NCI-H226 (cell line): Measurements from ENCODE around the gene GJA3.

ENCODE experiments used
- DNase-seq: peaks from one replicate; pipeline ENCODE4 v3.0.0-alpha.2; 2015

GJA3 gene

DNA sequence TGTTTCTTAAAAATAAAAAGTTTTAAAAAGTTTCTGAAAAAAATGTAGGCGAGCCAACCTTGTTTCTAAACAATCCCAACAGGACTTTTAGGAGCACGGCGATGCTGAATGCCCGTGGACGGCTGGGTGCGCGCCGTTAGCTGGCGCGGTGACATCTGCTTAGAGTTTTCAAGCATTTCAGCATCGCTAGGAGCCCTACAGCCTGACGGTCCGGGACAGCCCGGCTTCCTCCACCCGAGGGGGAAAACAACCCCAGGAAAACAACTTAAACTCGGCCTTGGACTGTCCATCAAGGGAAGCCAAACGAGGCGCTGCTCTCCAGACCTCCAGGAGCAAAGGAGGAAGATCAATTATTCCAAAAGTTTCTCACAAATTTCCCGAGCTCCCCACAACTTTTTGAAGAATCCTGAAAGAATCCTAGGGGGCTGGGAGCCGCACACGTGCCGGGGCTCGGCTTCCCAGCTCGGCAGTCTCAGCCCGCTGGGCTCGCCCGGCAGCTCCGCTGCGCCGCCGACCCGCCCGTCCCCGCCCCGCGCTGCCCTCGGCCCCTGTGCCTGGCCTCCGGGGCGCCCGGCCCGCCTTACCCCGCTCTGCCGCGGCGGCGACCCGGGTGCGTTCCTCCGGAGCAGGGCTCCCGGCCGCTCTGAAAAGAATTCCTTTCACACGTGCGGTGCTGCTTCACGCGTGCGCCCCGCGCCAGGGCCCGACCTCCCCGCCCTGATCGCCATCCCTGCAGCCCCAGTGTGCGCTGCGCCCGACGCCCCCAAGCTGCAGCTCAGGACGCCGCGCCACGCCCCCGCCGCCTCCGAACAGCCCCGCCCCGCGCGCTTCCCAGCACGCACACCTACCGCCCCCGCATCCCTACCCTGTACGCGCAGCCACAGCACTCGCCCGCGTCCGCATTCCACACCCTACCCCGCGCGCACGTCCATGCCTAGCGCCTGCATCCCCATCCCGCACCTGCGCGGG is at the start of gene GJA3:
TSS of gene GJA3 (minus strand) at position 747 of the 969 bp plus-strand sequence. CDS start 17,764 bp downstream, outside the sequence.
- DNase-seq, result peak; percentile 9

- no peak for DNase-seq
Measured at GRCh38 chr13:20209948-20210347, 49.1 kb upstream of the GJA3 start.

DNA sequence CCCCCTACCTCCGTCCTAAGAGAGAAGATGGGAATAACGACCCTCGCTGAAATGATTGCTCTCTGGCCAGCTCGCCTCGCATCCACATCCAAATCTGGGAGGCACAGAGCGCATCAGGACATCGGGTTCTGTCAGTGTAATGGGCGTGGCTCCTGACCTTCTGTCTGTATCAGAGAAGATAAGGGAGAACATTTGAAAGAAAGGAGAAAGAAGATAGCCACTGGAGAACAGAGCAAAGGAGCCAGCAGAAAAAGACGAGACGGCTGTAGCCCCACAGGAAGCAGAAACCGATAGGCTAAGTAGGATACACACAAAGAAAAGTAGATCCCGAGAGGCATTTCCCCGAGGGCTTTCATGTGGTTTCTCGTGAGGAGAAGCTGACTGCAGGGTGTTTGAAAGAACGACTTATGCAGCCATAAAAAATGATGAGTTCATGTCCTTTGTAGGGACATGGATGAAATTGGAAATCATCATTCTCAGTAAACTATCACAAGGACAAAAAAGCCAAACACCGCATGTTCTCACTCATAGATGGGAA is 45.9 kb upstream of the GJA3 start:
- no peak for DNase-seq

- DNase-seq, result no peak
Measured at GRCh38 chr13:20206065-20206697, 45.3 kb upstream of the GJA3 start.

- no peak for DNase-seq
Measured at GRCh38 chr13:20198781-20199180, 37.9 kb upstream of the GJA3 start.

DNA sequence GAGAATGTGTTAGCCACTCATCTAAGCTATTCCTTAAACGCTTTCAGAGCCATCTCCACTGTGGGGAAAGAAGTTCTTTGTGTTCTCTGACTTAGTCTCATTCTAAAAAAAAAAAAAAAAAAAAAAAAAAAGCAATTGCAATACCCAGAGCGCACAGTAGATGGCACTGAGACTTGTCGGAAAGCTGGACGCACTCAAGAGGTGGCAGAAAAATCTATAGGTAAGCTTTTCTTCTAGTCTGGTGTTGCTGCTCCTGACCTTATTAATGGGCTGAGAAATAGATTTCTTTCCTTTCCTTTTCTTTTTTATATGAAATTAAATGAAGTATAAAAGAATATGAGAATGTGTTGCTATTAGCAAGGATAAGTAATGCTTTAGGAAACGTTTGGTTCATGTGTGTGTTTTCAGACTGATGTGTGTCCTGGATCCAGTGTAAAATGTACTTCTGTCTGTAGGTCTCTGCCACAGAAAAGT is 36.5 kb upstream of the GJA3 start:
- DNase-seq, result no peak

DNA sequence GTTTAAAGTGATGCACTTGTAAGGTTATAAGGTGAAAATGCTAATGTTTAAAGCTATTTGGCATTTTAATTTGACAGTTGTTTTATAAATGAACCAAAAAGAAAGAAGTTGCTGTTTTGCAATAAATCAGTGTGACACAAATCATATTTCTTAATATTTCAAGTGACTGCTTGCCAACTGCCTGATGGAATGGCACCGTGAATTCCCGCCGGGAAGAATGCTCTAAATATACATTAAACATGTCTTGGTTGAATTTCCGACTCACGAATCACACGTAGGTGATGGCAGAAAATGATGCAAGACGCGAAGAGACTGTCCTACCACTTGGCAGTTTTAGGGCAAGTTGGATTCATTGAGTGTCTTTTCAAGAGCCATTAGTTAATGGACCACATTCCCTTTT is 34.9 kb upstream of the GJA3 start:
- no peak for DNase-seq

DNA sequence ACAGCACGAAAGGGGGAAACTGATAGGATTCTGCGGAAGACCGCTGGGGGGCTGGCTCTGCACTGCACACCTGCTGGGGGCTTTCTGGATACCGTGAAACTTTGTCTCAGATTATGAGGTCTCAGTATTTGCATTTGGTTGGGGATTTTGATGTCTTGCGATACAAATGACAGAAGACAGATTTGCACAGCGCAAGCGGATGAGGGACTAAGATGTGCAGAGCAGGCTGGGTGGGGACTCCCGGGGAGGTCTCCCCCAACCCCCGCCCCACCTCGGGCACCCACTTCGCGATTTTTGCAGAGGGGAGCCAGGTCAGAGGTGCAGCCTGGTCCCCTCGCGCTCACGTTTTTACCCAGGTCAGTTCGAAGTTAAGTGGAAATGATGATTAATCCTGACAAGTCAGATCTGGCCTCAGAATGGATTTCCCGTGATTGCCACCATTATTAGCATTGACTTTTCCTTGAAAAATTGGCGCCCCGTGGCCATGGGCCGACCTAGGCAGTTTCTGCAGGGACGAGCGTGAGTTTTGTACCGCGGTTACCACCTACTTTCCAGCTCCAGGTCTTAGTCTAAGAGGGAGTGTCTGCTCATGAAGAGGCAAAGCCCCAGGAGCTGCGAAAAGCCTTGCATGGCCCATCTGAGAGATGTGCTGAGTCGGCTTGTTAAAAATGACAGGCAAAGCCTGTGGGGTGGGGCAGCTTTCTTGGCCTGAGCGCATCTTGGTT is 33.2 kb upstream of the GJA3 start:
- no peak for DNase-seq

DNA sequence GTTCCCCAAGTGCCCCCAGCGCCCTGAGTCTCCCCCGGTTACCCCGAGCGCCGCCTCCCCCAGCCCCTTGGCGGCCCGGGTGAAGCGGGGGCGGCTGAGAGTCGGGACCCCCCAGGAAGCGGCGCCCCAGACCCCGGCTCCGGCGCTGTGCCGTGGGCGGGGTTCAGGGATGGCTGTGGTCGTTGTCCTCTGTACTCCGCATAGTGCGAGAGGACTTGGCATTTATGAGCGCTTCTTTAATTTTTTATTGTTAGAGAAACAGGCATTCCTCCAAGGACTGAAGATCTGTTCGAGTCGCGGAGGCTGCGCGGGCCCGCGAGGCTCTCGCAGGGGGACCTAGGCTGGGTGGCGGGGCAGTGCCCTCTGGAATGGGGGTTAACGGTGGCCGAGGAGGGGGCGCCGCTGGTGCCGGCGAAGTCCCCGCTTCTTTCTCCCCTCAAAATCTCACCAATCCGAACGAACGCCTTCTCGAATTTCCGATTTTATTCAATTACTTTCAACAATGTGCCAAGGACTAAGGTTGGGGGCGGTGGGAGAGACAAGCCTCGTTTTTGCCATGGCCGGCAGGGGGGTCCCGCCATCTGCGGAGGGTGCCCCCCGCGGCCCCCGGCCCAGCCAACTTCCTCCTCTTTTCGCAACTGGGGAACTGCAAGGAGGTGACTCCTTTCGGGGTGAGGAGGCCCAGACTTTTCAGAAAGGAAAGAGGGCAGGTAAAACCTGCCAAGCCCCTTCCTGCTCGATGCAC is 32.5 kb upstream of the GJA3 start:
- DNase-seq, result no peak

- DNase-seq, result no peak
Measured at GRCh38 chr13:20192836-20193161, 31.9 kb upstream of the GJA3 start, which contains the start of gene GJB2. TSS of gene GJB2 (minus strand) at chr13:20192938. CDS start at chr13:20189581, 3,357 bp downstream.

DNA sequence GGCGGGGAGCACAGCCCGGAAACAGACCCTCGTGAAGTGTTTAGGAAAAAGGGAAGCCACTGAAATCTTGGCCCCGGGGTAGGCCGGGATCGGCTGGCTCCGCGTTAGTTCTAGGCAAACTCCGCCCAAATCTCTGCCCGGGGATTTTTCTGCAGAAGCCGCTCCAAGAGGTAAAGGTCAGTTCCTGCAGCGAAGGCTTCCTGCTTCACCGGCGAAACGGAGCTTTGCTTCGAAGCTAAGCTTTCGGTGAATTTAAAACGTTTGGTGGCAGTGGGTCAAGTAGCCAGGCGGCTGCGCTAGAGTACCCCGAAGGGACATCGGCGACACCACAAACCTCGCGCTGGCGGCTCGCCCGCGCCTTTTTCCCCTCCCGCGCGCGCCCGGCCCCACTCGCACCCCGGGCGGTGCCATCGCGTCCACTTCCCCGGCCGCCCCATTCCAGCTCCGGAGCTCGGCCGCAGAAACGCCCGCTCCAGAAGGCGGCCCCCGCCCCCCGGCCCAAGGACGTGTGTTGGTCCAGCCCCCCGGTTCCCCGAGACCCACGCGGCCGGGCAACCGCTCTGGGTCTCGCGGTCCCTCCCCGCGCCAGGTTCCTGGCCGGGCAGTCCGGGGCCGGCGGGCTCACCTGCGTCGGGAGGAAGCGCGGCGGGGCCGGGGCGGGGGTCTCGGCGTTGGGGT is 31.4 kb upstream of the GJA3 start:
- DNase-seq, result peak; percentile 36

DNA sequence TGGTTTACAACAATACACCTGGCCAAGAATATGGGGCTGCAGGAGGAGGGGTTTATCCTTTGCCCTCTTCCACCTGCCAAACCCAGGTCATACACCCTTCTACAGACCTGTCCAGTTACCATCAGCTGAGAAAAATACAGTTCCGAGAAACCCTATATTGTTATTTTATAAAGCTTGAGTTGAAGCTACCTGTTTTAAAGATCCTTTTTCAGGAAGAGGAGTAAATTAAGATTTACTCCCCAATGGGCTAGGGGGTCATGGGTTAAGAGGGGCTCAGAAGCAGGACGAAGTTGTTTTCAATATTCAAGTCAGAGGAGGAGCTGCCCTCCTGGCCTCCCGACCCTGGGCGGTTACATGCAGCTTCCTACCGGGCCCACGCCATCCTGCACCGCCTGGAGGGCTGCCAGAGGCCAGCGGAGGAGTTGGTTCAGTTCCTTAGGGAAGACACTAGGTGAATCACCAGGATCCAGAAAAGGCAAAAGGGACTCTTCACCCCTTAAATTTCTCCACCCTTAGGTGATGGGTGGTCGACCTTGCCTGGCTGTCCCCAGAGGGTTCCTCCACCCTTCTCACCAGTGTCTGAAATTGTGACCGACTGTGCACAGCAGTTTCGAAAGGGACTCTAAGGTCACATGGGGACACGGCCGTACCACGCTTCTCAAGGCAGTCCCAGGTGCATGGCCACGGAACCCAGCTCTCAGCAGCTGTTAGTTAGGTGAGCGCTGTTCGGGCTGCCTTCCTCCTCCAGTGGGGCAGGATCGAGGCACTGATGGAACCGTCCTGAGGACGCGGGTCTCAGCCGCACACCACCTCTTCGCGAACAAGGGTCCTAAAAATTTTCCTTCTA is 30.7 kb upstream of the GJA3 start:
- DNase-seq, result peak; percentile 43

- peak; percentile 72 for DNase-seq
Measured at GRCh38 chr13:20190481-20191310, 29.8 kb upstream of the GJA3 start.

- no peak for DNase-seq
Measured at GRCh38 chr13:20190076-20190475, 29.2 kb upstream of the GJA3 start.

- no peak for DNase-seq
Measured at GRCh38 chr13:20188667-20189553, 28.1 kb upstream of the GJA3 start.

GRCh38 chr13:20186771-20187170 is 25.9 kb upstream of the GJA3 start:
- no peak for DNase-seq

DNA sequence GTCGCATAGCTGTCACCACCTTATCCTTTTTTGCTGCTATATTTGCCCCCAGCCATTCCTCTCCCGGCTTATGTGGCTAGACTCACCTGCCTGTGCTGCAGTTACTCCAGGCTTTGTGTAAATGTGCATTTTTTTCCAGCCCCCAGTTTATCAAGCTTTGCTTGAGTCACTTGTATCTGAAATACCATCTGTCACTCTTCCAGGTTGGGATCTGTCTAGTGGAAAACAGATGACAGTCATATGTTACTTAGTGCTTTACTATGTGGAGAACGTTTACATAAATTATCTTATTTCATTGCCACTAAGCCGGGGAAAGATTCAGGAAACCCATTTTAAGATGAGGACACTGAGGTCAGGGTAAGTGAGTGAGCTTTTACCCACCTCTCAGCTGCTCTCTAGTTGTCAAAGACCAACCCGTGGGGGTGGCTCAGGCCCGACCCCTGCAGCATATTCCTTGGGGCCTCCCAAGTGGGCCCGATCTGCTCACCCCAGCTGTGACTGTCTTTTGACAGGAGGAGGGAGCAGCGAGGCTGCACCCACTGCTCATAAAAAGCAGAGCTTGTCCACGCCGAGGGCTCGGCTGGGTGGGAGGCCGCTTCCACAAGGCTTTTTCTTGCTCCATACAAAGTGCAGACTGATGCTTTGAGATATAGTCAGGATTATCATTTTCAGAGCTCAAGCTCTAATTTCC is 24.7 kb upstream of the GJA3 start:
- DNase-seq, result no peak

DNA sequence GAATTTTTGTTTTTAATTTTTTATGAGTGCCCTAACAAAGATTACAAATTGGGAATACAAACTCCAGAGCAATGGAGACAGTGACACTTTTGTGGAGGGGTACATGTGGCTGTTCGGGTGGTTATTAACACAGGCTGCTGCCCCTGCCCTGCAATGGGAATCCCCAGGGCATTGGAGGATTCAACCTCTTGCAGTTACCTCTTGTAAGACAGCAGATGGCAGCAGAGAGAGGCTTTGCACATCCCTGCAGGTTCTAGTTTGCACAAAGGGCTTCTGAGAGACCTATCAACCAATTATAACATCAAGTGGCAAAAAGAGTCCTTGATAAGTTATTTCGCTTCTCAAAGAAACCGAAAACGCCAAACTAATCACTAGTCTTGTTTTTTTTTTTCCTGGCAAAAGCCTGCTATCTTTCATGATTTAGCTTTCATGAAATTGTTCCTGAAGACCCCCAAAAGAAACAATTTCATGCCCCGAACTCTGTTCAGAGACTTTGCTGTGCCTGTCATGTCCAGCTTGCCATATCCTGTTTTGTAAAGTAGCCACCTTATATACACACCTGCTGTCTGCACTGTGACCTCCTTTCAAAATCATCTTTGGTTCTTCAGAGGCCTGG is 21.5 kb upstream of the GJA3 start:
- no peak for DNase-seq
